Ammon's horn (tissue), 1 donor: ENCODE results near the gene FNDC11.
"Not testable (repeated sequence)": the region's sequence is repeated elsewhere in the genome, so short reads cannot be mapped to it uniquely, and the experiment has no call there.

Experiments
- DNase-seq: peaks from one replicate; pipeline ENCODE4 v3.0.0-alpha.2; 2016; ENCODE audit warnings: low spot score

The FNDC11 gene

DNA sequence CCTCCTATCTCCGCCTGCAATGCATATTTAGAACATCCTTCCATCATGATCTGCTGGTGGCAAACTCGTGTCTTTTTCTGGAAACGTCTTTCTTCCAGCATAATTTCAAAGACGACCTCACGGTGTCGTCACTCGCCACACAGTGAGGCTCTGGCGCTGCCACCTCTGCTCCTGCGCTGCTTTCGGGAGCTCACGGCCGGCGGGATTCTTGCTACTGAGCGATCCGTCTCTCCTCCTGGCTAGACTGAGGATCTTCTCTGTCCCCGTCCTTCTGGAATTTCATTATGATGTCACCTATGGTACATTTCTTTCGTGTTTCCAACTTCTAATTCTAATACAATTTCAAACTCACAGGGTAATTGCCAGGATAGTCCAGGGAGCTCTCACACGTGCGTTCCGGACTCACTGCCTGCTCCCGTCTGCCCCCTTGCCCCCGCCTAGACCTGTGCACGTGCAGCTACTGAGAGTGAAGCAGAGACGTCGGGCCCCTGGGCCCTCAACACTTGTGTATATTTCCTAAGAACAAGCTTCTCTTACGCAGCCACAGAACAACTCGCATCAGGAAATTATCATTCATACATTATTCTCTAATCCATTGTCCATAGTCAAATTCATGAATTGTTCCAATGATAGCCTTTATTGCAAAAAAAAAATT, 45.6 kb downstream of the FNDC11 start:
- no peak for DNase-seq

DNA sequence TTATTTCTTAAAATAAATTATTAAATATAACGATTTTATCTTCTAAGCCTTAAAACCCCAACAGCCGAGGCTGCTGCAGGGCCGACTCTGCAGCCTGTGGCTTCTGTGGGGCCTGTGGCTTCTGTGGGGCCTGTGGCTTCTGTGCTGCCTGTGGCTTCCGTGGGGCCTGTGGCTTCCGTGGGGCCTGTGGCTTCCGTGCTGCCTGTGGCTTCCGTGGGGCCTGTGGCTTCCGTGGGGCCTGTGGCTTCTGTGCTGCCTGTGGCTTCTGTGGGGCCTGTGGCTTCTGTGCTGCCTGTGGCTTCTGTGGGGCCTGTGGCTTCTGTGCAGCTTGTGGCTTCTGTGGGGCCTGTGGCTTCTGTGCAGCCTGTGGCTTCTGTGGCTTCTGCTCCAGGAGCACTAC, 47.7 kb downstream of the FNDC11 start:
- not testable (repeated sequence) for DNase-seq

DNA sequence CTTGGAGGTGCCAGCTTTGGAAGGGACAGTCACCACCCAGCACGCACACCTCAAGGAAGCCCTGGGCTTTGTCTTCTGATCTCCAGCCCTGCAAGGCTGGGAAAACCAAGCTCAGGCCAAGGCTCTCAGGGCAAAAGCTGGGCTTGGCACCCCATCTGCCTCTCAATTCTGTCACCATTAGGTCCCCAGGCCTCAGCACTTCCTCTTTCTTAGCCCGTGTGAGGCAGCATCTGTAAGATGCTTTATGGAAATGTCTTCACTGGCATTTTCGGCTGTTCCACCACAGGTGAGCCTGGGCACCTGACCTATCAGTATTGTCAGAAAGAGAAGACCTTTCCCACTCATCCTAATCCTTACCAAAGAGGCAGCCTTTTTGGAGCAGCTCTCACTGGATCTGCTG, 48.4 kb downstream of the FNDC11 start:
- no peak for DNase-seq
